Measurements from ENCODE around the gene WDR20.

Gene WDR20

GRCh38 chr14:102250636-102251035 is 110.9 kb downstream of the WDR20 start:
- no peak for DNase-seq (ENCODE audit: low read depth)
- H3K4me3 ChIP-seq (ENCODE audit: low read length) = no peak overlapping the region
- TF ChIP-seq CTCF (conservative IDR thresholded peaks at IDR 0.05; ENCODE audit: low read length) = no peak

GRCh38 chr14:102251161-102251560 is 111.5 kb downstream of the WDR20 start:
- no peak for DNase-seq (ENCODE audit: low read depth)
- TF ChIP-seq CTCF (conservative IDR thresholded peaks at IDR 0.05; ENCODE audit: low read length) = no peak
- H3K4me3 ChIP-seq (ENCODE audit: low read length) = no peak overlapping the region

GRCh38 chr14:102252834-102253801 is 113.4 kb downstream of the WDR20 start:
- H3K4me3 ChIP-seq (ENCODE audit: low read length) = no peak overlapping the region
- TF ChIP-seq CTCF (conservative IDR thresholded peaks at IDR 0.05; ENCODE audit: low read length) = no peak
- DNase-seq (ENCODE audit: low read depth) = no peak

GRCh38 chr14:102255401-102256190 is 115.9 kb downstream of the WDR20 start:
- DNase-seq (ENCODE audit: low read depth) = peak; percentile 44
- H3K4me3 ChIP-seq (ENCODE audit: low read length) = no peak overlapping the region
- TF ChIP-seq CTCF (conservative IDR thresholded peaks at IDR 0.05; ENCODE audit: low read length) = no peak

- H3K4me3 ChIP-seq (ENCODE audit: low read length) = no peak overlapping the region
- TF ChIP-seq CTCF (conservative IDR thresholded peaks at IDR 0.05; ENCODE audit: low read length) = no peak
- no peak for DNase-seq (ENCODE audit: low read depth)
These were observed 117.0 kb downstream of the WDR20 start for GRCh38 chr14:102256716-102257115.

- no peak for TF ChIP-seq CTCF (conservative IDR thresholded peaks at IDR 0.05; ENCODE audit: low read length)
These were observed 118.4 kb downstream of the WDR20 start for GRCh38 chr14:102258136-102258535.

More at GRCh38 chr14:102258136-102258535, 118.4 kb downstream of the WDR20 start:
- H3K4me3 ChIP-seq (ENCODE audit: low read length) = no peak overlapping the region
- no peak for DNase-seq (ENCODE audit: low read depth)
